Right lobe of liver (tissue), 6 donors: ENCODE results near the gene ZFYVE9. TPM values are rescaled to one million over a fixed set of nuclear protein-coding genes. Genes with fewer than 3 reads are reported as not detected.
"Not testable (repeated sequence)": the region's sequence is repeated elsewhere in the genome, so short reads cannot be mapped to it uniquely, and the experiment has no call there.

Experiments
- ATAC-seq, 4 donors: fragments of 200-7000 bp; cut with Tn5 transposase; one replicate each; pipeline ENCODE4 v1.9.1; 2020; ENCODE audit warnings: mild to moderate bottlenecking in 4 of 4, moderate library complexity in 4 of 4
- DNase-seq, 3 donors: peaks; one replicate each; pipeline ENCODE4 v3.0.0-alpha.2; 2020
- H3K27ac ChIP-seq, 3 donors: fragments of 200-600 bp; one replicate each; pipeline ENCODE4 v1.8.0; 2022
- H3K27me3 ChIP-seq, 2 donors: fragments of 200-600 bp; one replicate each; pipeline ENCODE4 v1.8.0; 2022
- H3K36me3 ChIP-seq, 4 donors: fragments of 200-600 bp; sonication (generic) in 1 of 4; one replicate each; pipeline versions ENCODE4 v1.5.1 to v1.8.0; 2017 to 2022; ENCODE audit warnings: control low read depth in 1 of 4
- H3K4me1 ChIP-seq, 4 donors: fragments of 200-600 bp; sonication (generic) in 1 of 4; one replicate each; pipeline versions ENCODE4 v1.5.1 to v1.8.0; 2017 to 2022; ENCODE audit warnings: control low read depth in 1 of 4
- H3K4me3 ChIP-seq, 3 donors: fragments of 200-600 bp; one replicate each; pipeline ENCODE4 v1.8.0; 2022
- H3K9me3 ChIP-seq, 4 donors: fragments of 200-600 bp; sonication (generic) in 1 of 4; one replicate each; pipeline versions ENCODE4 v1.5.1 to v1.8.0; 2017 to 2022; ENCODE audit warnings: control low read depth in 1 of 4
- CTCF ChIP-seq, 4 donors: fragments of 200-600 bp in 3 of 4; fragments of 450-650 bp in 1 of 4; IDR thresholded peaks; one replicate each; pipeline versions ENCODE4 v1.5.1 to v1.8.0; 2016 to 2022; ENCODE audit warnings: antibody characterized with exemption in 4 of 4, mild to moderate bottlenecking in 2 of 4
- POLR2A ChIP-seq: fragments of 450-650 bp; IDR thresholded peaks from one replicate; pipeline ENCODE4 v1.6.1; 2017; ENCODE audit warnings: antibody characterized with exemption, mild to moderate bottlenecking
- WGBS: methylation state at CpG from one replicate; pipeline ENCODE4 v1.1.6; 2018; ENCODE audit warnings: low coverage, low lambda C conversion rate; ENCODE audit not compliant: insufficient coverage; ENCODE audit errors: missing lambda C conversion rate; 5-methylcytosine and 5-hydroxymethylcytosine counted together
- intact Hi-C, 2 donors: fragments of 100-400 bp; cut with DNase I; formaldehyde crosslinking; loops; one replicate each; pipeline versions ENCODE4 v1.11.2 to v1.14.1; 2022
- total RNA-seq, 6 experiments: library from RNA; depleted of rRNA in 2 of 6; stranded (reverse); fragments of >200 nt in 2 of 6; fragmentation: NEBNext Ultra II Directional in 3 of 6; extraction: Animal tissue kit (Norgen Biotek cat#: 25700) in 3 of 6; gene quantifications; one replicate each; pipeline versions ENCODE4 v1.1.0 to v1.2.4, GENCODE V29; 2016 to 2023
- donor health status: DM: no; HTN: yes; CAD: no.
- donor health status: DM: no; HTN: no; CAD: no.
- donor health status: DM: no; HTN: no; CAD: no.
- donor health status: DM: no; HTN: yes; CAD: no.
- donor health status: DM: no; HTN: yes; CAD: no.

Gene ZFYVE9
- total RNA-seq, 6 experiments from 2014 or later = 9.6 to 15.6 (median 12.3) TPM

- H3K27ac ChIP-seq = no peak overlapping the region
- intact Hi-C loops = no loop called here
- 100% methylated on average over 4 of the region's 4 CpGs for WGBS
These were observed 22.7 kb downstream of the ZFYVE9 start for GRCh38 chr1:52164604-52165003.

GRCh38 chr1:52166996-52167753 is 25.3 kb downstream of the ZFYVE9 start:
- ATAC-seq = no peak

More at GRCh38 chr1:52164604-52165003, 22.7 kb downstream of the ZFYVE9 start:
- no peak for DNase-seq
- Histone ChIP-seq H3K36me3 (no peaks in the 10 kb centered on the region), H3K27me3 (no peaks in the 10 kb centered on the region), H3K9me3 (no peaks in the 10 kb centered on the region), H3K4me1 (no peaks in the 10 kb centered on the region), H3K4me3 (no peak overlapping the region)
- TF ChIP-seq POLR2A (no peak), CTCF (IDR thresholded peaks at IDR 0.05) (no peak)
- no peak for ATAC-seq

GRCh38 chr1:52168373-52169080 is 26.6 kb downstream of the ZFYVE9 start:
- Histone ChIP-seq H3K4me1 (no peaks in the 10 kb centered on the region), H3K4me3 (no peak overlapping the region), H3K27ac (no peak overlapping the region), H3K36me3 (no peaks in the 10 kb centered on the region), H3K27me3 (no peaks in the 10 kb centered on the region), H3K9me3 (no peaks in the 10 kb centered on the region)
- intact Hi-C loops = no loop called here
- DNase-seq (no peak), ATAC-seq (no peak)
- 88% methylated on average over 4 of the region's 7 CpGs for whole genome bisulfite sequencing
- TF ChIP-seq POLR2A (no peak), CTCF (IDR thresholded peaks at IDR 0.05) (no peak)

More at GRCh38 chr1:52166996-52167753, 25.3 kb downstream of the ZFYVE9 start:
- 96% methylated on average over 6 of the region's 6 CpGs for WGBS
- Histone ChIP-seq H3K9me3 (no peaks in the 10 kb centered on the region), H3K4me1 (no peaks in the 10 kb centered on the region), H3K27me3 (no peaks in the 10 kb centered on the region), H3K27ac (no peak overlapping the region), H3K36me3 (no peaks in the 10 kb centered on the region), H3K4me3 (no peak overlapping the region)
- TF ChIP-seq POLR2A (no peak), CTCF (IDR thresholded peaks at IDR 0.05) (no peak)
- DNase-seq = no peak
- intact Hi-C loops = no loop called here

- DNase-seq, intact Hi-C loops, H3K4me3 ChIP-seq, H3K27ac ChIP-seq, H3K9me3 ChIP-seq, H3K27me3 ChIP-seq, H3K36me3 ChIP-seq, H3K4me1 ChIP-seq, ATAC-seq: not testable (repeated sequence)
- 94% methylated on average over 4 of the region's 5 CpGs for WGBS
These were observed 29.3 kb downstream of the ZFYVE9 start for GRCh38 chr1:52171149-52171548.

- H3K27me3 ChIP-seq = no peaks in the 10 kb centered on the region
- no peak overlapping the region for H3K4me3 ChIP-seq
- no peak overlapping the region for H3K27ac ChIP-seq
- TF ChIP-seq CTCF (IDR thresholded peaks at IDR 0.05) (no peak), POLR2A (no peak)
- H3K36me3 ChIP-seq = no peaks in the 10 kb centered on the region
- no peaks in the 10 kb centered on the region for H3K9me3 ChIP-seq
- H3K4me1 ChIP-seq = no peaks in the 10 kb centered on the region
- DNase-seq (no peak), ATAC-seq (no peak)
- intact Hi-C loops = no loop called here
- WGBS = 58% methylated on average over 4 of the region's 6 CpGs
These were observed 37.2 kb downstream of the ZFYVE9 start for GRCh38 chr1:52179073-52179472.
